T47D (cell line): ENCODE data around the gene CEP78.
A peak's percentile ranks its signal among the peaks of the same experiment; 100 is the strongest.
"Not testable (repeated sequence)": the region's sequence is repeated elsewhere in the genome, so short reads cannot be mapped to it uniquely, and the experiment has no call there.

Source experiments
- DNase-seq, 2 experiments: peaks; one replicate each; pipeline versions ENCODE4 v3.0.0 to v3.0.0-alpha.2; 2011 to 2012; ENCODE audit warnings: low read depth in 1 of 2, low spot score in 1 of 2
- JUND ChIP-seq: IDR thresholded peaks from 2 replicates; pipeline ENCODE4 v1.6.1; 2012; ENCODE audit warnings: low read depth
- in situ Hi-C: cut with HindIII; loops from 2 replicates; pipeline ENCODE4 v1.10.0; 2016; ENCODE audit warnings: low sequenced_read_pairs, low pct_unique_long_range_greater_than_20kb

CEP78 gene

GRCh38 chr9:78280982-78281668 is 45.2 kb downstream of the CEP78 start:
- in situ Hi-C loops, result no loop called here
- DNase-seq, result peak in 1 of 2 experiments; percentile 19
- TF ChIP-seq JUND, result no peak

- not testable (repeated sequence) for DNase-seq
These were observed 48.3 kb downstream of the CEP78 start for GRCh38 chr9:78284181-78284580.

GRCh38 chr9:78286125-78286524 is 50.2 kb downstream of the CEP78 start:
- DNase-seq, result no peak
- no peak for TF ChIP-seq JUND
- in situ Hi-C loops, result no loop called here

More at GRCh38 chr9:78284181-78284580, 48.3 kb downstream of the CEP78 start:
- in situ Hi-C loops, result not testable (repeated sequence)

GRCh38 chr9:78286946-78287388 is 51.1 kb downstream of the CEP78 start:
- in situ Hi-C loops, result no loop called here
- no peak for TF ChIP-seq JUND
- DNase-seq, result no peak

GRCh38 chr9:78288214-78288892 is 52.5 kb downstream of the CEP78 start:
- in situ Hi-C loops, result no loop called here
- no peak for TF ChIP-seq JUND
- peak in 1 of 2 experiments; percentile 36 for DNase-seq

- no peak for DNase-seq
- in situ Hi-C loops, result no loop called here
- TF ChIP-seq JUND, result no peak
These were observed 53.6 kb downstream of the CEP78 start for GRCh38 chr9:78289474-78289873.

GRCh38 chr9:78291240-78291925 is 55.5 kb downstream of the CEP78 start:
- in situ Hi-C loops, result no loop called here
- no peak for TF ChIP-seq JUND
- DNase-seq, result no peak

GRCh38 chr9:78292026-78292425 is 56.2 kb downstream of the CEP78 start:
- no peak for DNase-seq
- in situ Hi-C loops, result no loop called here
- TF ChIP-seq JUND, result no peak

- TF ChIP-seq JUND, result no peak
- DNase-seq, result no peak
- in situ Hi-C loops, result no loop called here
These were observed 57.0 kb downstream of the CEP78 start for GRCh38 chr9:78292716-78293497.

GRCh38 chr9:78294290-78295176 is 58.7 kb downstream of the CEP78 start:
- DNase-seq, result no peak
- in situ Hi-C loops, result no loop called here
- no peak for TF ChIP-seq JUND

GRCh38 chr9:78295177-78295575 is 59.3 kb downstream of the CEP78 start:
- DNase-seq, result no peak
- in situ Hi-C loops, result no loop called here
- TF ChIP-seq JUND, result no peak
